CD4-positive, alpha-beta T cell treated with Interleukin-2 at 100 ng/mL for 4 hours (primary cell): ENCODE measurements around the gene NLRP4.

Source experiments
- DNase-seq: peaks from one replicate; pipeline ENCODE4 v3.0.0-alpha.2; 2020; ENCODE audit warnings: low spot score

NLRP4 gene

GRCh38 chr19:55836340-55836739, at the start of gene NLRP4:
Gene NLRP4, plus strand, starts transcription at chr19:55836540. Its CDS starts 15,541 bp downstream, at chr19:55852081.
- DNase-seq = no peak

- DNase-seq = no peak
Observed at GRCh38 chr19:55795021-55795420, 41.3 kb upstream of the NLRP4 start.

GRCh38 chr19:55801416-55801815, 34.9 kb upstream of the NLRP4 start:
- no peak for DNase-seq

GRCh38 chr19:55802281-55802680, 34.1 kb upstream of the NLRP4 start:
- no peak for DNase-seq

GRCh38 chr19:55809381-55810058, 26.8 kb upstream of the NLRP4 start:
- DNase-seq = peak; percentile 3

- no peak for DNase-seq
Observed at GRCh38 chr19:55811340-55811739, 25.0 kb upstream of the NLRP4 start.

GRCh38 chr19:55812449-55812848, 23.9 kb upstream of the NLRP4 start:
- DNase-seq = no peak

GRCh38 chr19:55813906-55814305, 22.4 kb upstream of the NLRP4 start:
- DNase-seq = no peak

GRCh38 chr19:55820037-55820436, 16.3 kb upstream of the NLRP4 start:
- DNase-seq = no peak

GRCh38 chr19:55830656-55831055, 5.7 kb upstream of the NLRP4 start:
- DNase-seq = no peak

GRCh38 chr19:55831846-55832245, 4.5 kb upstream of the NLRP4 start, which contains the start of gene NLRP11:
Gene NLRP11, minus strand, starts transcription at chr19:55831999. Its CDS starts 13,825 bp downstream, at chr19:55818174.
- no peak for DNase-seq

- no peak for DNase-seq
Observed at GRCh38 chr19:55832676-55833075, 3.7 kb upstream of the NLRP4 start.

- no peak for DNase-seq
Observed at GRCh38 chr19:55838251-55838650, 1.9 kb downstream of the NLRP4 start.

GRCh38 chr19:55838906-55839305, 2.6 kb downstream of the NLRP4 start:
- no peak for DNase-seq

GRCh38 chr19:55855160-55855559, 18.8 kb downstream of the NLRP4 start:
- no peak for DNase-seq

- no peak for DNase-seq
Observed at GRCh38 chr19:55857149-55857548, 20.8 kb downstream of the NLRP4 start.

GRCh38 chr19:55857974-55858373, 21.6 kb downstream of the NLRP4 start:
- no peak for DNase-seq

GRCh38 chr19:55858401-55858800, 22.1 kb downstream of the NLRP4 start:
- no peak for DNase-seq

- DNase-seq = no peak
Observed at GRCh38 chr19:55858969-55859368, 22.6 kb downstream of the NLRP4 start.

GRCh38 chr19:55866521-55866920, 30.2 kb downstream of the NLRP4 start:
- DNase-seq = no peak

- no peak for DNase-seq
Observed at GRCh38 chr19:55867101-55867500, 30.8 kb downstream of the NLRP4 start.

GRCh38 chr19:55870736-55871135, 34.4 kb downstream of the NLRP4 start:
- DNase-seq = no peak

- DNase-seq = no peak
Observed at GRCh38 chr19:55877211-55877610, 40.9 kb downstream of the NLRP4 start.

GRCh38 chr19:55882626-55883025, 46.3 kb downstream of the NLRP4 start:
- no peak for DNase-seq
